Activated CD4-positive, alpha-beta T cell treated with anti-CD3 and anti-CD28 coated beads, Interleukin-2, amount 10 ng/mL, durations not matched to agents 24 days and 14 days (primary cell): ENCODE measurements around the gene MAN1A1. TPM values are rescaled to one million over a fixed set of nuclear protein-coding genes. Genes with fewer than 3 reads are reported as not detected.
A peak's percentile ranks its signal among the peaks of the same experiment; 100 is the strongest.

Source experiments
- DNase-seq: peaks from one replicate; pipeline ENCODE4 v3.0.0; 2022
- H3K27ac Mint-ChIP-seq: one replicate; pipeline ENCODE4 v1.8.0; 2022; ENCODE audit warnings: mild to moderate bottlenecking, mixed read lengths
- H3K27me3 Mint-ChIP-seq: one replicate; pipeline ENCODE4 v1.8.0; 2022; ENCODE audit warnings: mixed read lengths
- H3K36me3 Mint-ChIP-seq: one replicate; pipeline ENCODE4 v1.8.0; 2022; ENCODE audit warnings: low read depth, mild to moderate bottlenecking, mixed read lengths
- H3K4me1 Mint-ChIP-seq: one replicate; pipeline ENCODE4 v1.8.0; 2021; ENCODE audit warnings: mixed read lengths
- H3K4me3 Mint-ChIP-seq: one replicate; pipeline ENCODE4 v1.8.0; 2022; ENCODE audit warnings: mild to moderate bottlenecking, moderate library complexity, mixed read lengths
- H3K9me3 Mint-ChIP-seq: one replicate; pipeline ENCODE4 v1.8.0; 2021; ENCODE audit warnings: mixed read lengths
- intact Hi-C: fragments of 100-400 bp; cut with micrococcal nuclease; formaldehyde crosslinking; loops from one replicate; pipeline ENCODE4 v1.15.1; 2023
- total RNA-seq: library from RNA; stranded (reverse); gene quantifications from 2 replicates; pipeline ENCODE4 v1.2.3, GENCODE V29; 2022

The MAN1A1 gene
- total RNA-seq, 1 donor from 2014 or later, result 43.7 TPM

- intact Hi-C loops, result no loop called here
- H3K9me3 Mint-ChIP-seq, result peaks cover 6% of the 10 kb centered on the region
- no peak for DNase-seq
Measured at GRCh38 chr6:119256392-119256791, 93.2 kb downstream of the MAN1A1 start.

DNA sequence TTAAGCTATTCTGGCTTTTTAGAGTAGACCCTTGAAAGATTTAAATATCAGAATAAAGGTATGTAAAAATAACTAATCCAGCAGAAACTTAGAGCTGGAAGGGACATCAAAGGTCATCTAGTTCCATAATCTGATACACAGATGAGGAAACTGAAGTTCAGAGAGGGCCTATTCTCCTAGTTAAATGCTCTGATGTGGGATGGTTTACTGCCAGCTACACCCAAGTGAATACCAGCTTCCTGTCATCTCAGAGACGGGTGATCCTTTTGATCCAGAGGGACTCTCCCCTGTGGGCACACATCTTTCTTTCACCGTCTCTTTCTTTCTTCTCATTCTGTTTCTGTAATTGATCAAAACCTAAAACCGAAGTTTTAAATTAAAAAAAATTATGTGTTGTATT is 94.1 kb downstream of the MAN1A1 start:
- Mint-ChIP-seq H3K27me3 (no peaks in the 10 kb centered on the region), H3K4me1 (peaks cover 18% of the 10 kb centered on the region), H3K4me3 (no peak overlapping the region), H3K36me3 (peaks cover 36% of the 10 kb centered on the region), H3K9me3 (peaks cover 6% of the 10 kb centered on the region), H3K27ac (no peak overlapping the region)
- intact Hi-C loops, result no loop called here
- no peak for DNase-seq

More at GRCh38 chr6:119256392-119256791, 93.2 kb downstream of the MAN1A1 start:
- Mint-ChIP-seq H3K4me1 (peaks cover 19% of the 10 kb centered on the region), H3K27ac (no peak overlapping the region), H3K27me3 (no peaks in the 10 kb centered on the region), H3K36me3 (peaks cover 30% of the 10 kb centered on the region), H3K4me3 (no peak overlapping the region)

GRCh38 chr6:119250036-119250435 is 99.5 kb downstream of the MAN1A1 start:
- Mint-ChIP-seq H3K36me3 (peaks cover 47% of the 10 kb centered on the region), H3K9me3 (no peaks in the 10 kb centered on the region), H3K27ac (no peak overlapping the region), H3K27me3 (no peaks in the 10 kb centered on the region), H3K4me3 (no peak overlapping the region), H3K4me1 (no peaks in the 10 kb centered on the region)
- no peak for DNase-seq
- intact Hi-C loops, result no loop called here

DNA sequence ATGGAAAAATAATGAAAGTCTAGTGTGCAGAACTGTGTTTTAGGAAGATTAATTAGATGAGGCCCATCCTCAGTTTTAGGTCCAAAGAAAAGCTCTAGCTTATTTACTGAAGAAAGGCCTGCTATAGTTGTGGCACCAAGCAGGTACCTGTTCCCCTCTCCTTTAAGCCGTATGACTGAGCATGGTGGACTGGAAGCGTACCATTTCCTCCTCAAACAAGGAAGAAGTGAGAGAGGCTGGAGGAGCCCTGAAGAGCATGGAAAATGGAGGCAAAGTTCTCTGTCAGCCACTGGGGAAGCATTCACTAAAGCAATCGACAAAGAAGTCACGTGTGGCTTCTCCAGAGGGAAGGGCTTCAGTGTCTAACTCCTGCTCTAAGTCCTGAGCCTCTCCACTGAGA is 100.2 kb downstream of the MAN1A1 start:
- no peaks in the 10 kb centered on the region for H3K4me1 Mint-ChIP-seq
- H3K4me3 Mint-ChIP-seq, result no peak overlapping the region
- no peak overlapping the region for H3K27ac Mint-ChIP-seq
- H3K27me3 Mint-ChIP-seq, result no peaks in the 10 kb centered on the region
- H3K36me3 Mint-ChIP-seq, result peaks cover 45% of the 10 kb centered on the region
- DNase-seq, result no peak
- intact Hi-C loops, result no loop called here
- no peaks in the 10 kb centered on the region for H3K9me3 Mint-ChIP-seq

DNA sequence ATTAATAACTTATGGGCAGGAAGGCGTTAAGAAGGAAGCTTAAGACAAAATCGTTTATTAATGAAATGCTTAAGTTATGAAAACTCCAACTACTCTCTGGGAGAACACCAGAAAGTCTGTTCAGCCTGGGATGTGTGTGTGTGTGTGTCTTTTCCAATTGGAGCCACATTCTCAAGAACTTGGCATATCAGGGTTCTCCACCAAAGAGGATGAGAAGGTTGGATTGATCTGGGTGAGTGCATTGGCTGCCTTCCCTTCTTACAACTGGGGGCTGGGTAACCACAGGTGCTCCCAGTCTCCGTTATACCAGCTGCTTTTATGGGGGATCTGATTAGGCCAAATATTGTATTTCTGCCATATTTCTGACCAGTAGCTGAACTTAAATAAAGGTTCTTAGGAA is 102.1 kb downstream of the MAN1A1 start:
- no peak for DNase-seq
- H3K27me3 Mint-ChIP-seq, result no peaks in the 10 kb centered on the region
- H3K36me3 Mint-ChIP-seq, result peaks cover 37% of the 10 kb centered on the region
- no peaks in the 10 kb centered on the region for H3K4me1 Mint-ChIP-seq
- no peak overlapping the region for H3K4me3 Mint-ChIP-seq
- H3K27ac Mint-ChIP-seq, result no peak overlapping the region
- H3K9me3 Mint-ChIP-seq, result no peaks in the 10 kb centered on the region
- intact Hi-C loops, result no loop called here

- H3K4me3 Mint-ChIP-seq, result no peak overlapping the region
- intact Hi-C loops, result no loop called here
- H3K4me1 Mint-ChIP-seq, result no peaks in the 10 kb centered on the region
- no peak overlapping the region for H3K27ac Mint-ChIP-seq
- no peaks in the 10 kb centered on the region for H3K9me3 Mint-ChIP-seq
- DNase-seq, result no peak
- H3K36me3 Mint-ChIP-seq, result peaks cover 18% of the 10 kb centered on the region
- no peaks in the 10 kb centered on the region for H3K27me3 Mint-ChIP-seq
Measured at GRCh38 chr6:119243657-119244056, 105.9 kb downstream of the MAN1A1 start.

GRCh38 chr6:119243037-119243436 is 106.5 kb downstream of the MAN1A1 start:
- H3K27ac Mint-ChIP-seq, result no peak overlapping the region
- no peak for DNase-seq
- no peaks in the 10 kb centered on the region for H3K4me1 Mint-ChIP-seq
- no peaks in the 10 kb centered on the region for H3K27me3 Mint-ChIP-seq
- H3K4me3 Mint-ChIP-seq, result no peak overlapping the region
- no peaks in the 10 kb centered on the region for H3K9me3 Mint-ChIP-seq
- intact Hi-C loops, result no loop called here
- H3K36me3 Mint-ChIP-seq, result peaks cover 18% of the 10 kb centered on the region

- DNase-seq, result no peak
- Mint-ChIP-seq H3K4me1 (no peaks in the 10 kb centered on the region), H3K36me3 (peaks cover 18% of the 10 kb centered on the region), H3K27ac (no peak overlapping the region), H3K27me3 (no peaks in the 10 kb centered on the region), H3K4me3 (no peak overlapping the region), H3K9me3 (no peaks in the 10 kb centered on the region)
- intact Hi-C loops, result no loop called here
Measured at GRCh38 chr6:119241540-119242309, 107.8 kb downstream of the MAN1A1 start.

DNA sequence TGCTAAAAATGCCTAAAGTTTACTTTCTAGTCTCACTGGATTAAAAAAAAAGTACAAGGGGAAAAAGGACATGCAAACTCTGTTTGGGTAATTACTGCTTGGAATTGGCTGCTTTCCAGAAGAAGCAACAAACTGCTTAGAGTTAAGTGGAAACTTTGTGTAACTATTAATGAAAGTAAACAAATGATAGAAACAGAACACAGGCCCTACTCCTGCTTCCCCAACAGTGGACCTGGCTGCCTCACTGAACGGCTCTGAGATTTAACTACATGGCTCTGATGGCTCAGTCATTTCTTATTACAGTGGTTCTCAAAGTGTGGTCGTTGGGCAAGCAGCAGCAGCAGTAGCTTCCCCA is 108.5 kb downstream of the MAN1A1 start:
- Mint-ChIP-seq H3K4me1 (no peaks in the 10 kb centered on the region), H3K4me3 (no peak overlapping the region), H3K36me3 (peaks cover 17% of the 10 kb centered on the region), H3K27ac (no peak overlapping the region), H3K9me3 (no peaks in the 10 kb centered on the region), H3K27me3 (no peaks in the 10 kb centered on the region)
- no peak for DNase-seq
- intact Hi-C loops, result no loop called here

GRCh38 chr6:119240257-119241110 is 109.1 kb downstream of the MAN1A1 start:
- intact Hi-C loops, result no loop called here
- Mint-ChIP-seq H3K9me3 (no peaks in the 10 kb centered on the region), H3K27ac (no peak overlapping the region), H3K27me3 (no peaks in the 10 kb centered on the region), H3K4me3 (no peak overlapping the region), H3K4me1 (no peaks in the 10 kb centered on the region), H3K36me3 (peaks cover 18% of the 10 kb centered on the region)
- no peak for DNase-seq

- no peaks in the 10 kb centered on the region for H3K27me3 Mint-ChIP-seq
- no peaks in the 10 kb centered on the region for H3K4me1 Mint-ChIP-seq
- peaks cover 25% of the 10 kb centered on the region for H3K36me3 Mint-ChIP-seq
- no peak for DNase-seq
- intact Hi-C loops, result no loop called here
- H3K9me3 Mint-ChIP-seq, result no peaks in the 10 kb centered on the region
- H3K4me3 Mint-ChIP-seq, result no peak overlapping the region
- H3K27ac Mint-ChIP-seq, result no peak overlapping the region
Measured at GRCh38 chr6:119237177-119237715, 112.3 kb downstream of the MAN1A1 start.

- no peaks in the 10 kb centered on the region for H3K9me3 Mint-ChIP-seq
- no peaks in the 10 kb centered on the region for H3K27me3 Mint-ChIP-seq
- intact Hi-C loops, result no loop called here
- no peak for DNase-seq
- no peaks in the 10 kb centered on the region for H3K4me1 Mint-ChIP-seq
- H3K4me3 Mint-ChIP-seq, result no peak overlapping the region
- H3K27ac Mint-ChIP-seq, result peak overlapping the region; percentile 2
- peaks cover 30% of the 10 kb centered on the region for H3K36me3 Mint-ChIP-seq
Measured at GRCh38 chr6:119234941-119235340, 114.6 kb downstream of the MAN1A1 start.

DNA sequence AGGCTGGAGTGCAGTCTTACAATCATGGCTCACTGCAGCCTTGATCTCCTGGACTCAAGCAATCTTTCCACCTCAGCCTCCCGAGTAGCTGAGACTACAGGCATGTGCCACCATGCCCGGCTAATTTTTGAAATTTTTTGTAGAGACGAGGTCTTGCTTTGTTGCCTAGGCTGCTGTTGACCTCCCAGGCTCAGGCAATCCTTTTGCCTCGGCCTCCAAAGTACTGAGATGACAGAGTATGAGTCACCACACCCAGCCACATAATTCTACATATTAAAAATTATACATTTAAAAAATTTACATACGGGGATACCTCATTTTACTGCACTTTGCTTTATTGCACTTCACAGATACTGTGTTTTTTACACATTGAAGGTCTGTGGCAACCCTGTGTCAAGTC is 115.1 kb downstream of the MAN1A1 start:
- DNase-seq, result no peak
- H3K4me3 Mint-ChIP-seq, result no peak overlapping the region
- H3K27me3 Mint-ChIP-seq, result no peaks in the 10 kb centered on the region
- no peak overlapping the region for H3K27ac Mint-ChIP-seq
- peaks cover 28% of the 10 kb centered on the region for H3K36me3 Mint-ChIP-seq
- intact Hi-C loops, result no loop called here
- H3K9me3 Mint-ChIP-seq, result no peaks in the 10 kb centered on the region
- no peaks in the 10 kb centered on the region for H3K4me1 Mint-ChIP-seq

- Mint-ChIP-seq H3K27me3 (no peaks in the 10 kb centered on the region), H3K4me1 (no peaks in the 10 kb centered on the region), H3K9me3 (no peaks in the 10 kb centered on the region), H3K36me3 (peaks cover 28% of the 10 kb centered on the region), H3K4me3 (no peak overlapping the region), H3K27ac (no peak overlapping the region)
- DNase-seq, result no peak
- intact Hi-C loops, result no loop called here
Measured at GRCh38 chr6:119233312-119233984, 116.1 kb downstream of the MAN1A1 start.
